Activated CD4-positive, CD25-positive, alpha-beta regulatory T cell treated with anti-CD3 and anti-CD28 coated beads, Interleukin-2, amount 50 U/mL, for 16 hours (primary cell): Measurements from ENCODE around the gene MED22.
"Not testable (repeated sequence)": the region's sequence is repeated elsewhere in the genome, so short reads cannot be mapped to it uniquely, and the experiment has no call there.

Experiments
- DNase-seq: peaks from one replicate; pipeline ENCODE4 v3.0.0-alpha.2; 2020; ENCODE audit warnings: low read depth, low spot score

MED22 gene

DNA sequence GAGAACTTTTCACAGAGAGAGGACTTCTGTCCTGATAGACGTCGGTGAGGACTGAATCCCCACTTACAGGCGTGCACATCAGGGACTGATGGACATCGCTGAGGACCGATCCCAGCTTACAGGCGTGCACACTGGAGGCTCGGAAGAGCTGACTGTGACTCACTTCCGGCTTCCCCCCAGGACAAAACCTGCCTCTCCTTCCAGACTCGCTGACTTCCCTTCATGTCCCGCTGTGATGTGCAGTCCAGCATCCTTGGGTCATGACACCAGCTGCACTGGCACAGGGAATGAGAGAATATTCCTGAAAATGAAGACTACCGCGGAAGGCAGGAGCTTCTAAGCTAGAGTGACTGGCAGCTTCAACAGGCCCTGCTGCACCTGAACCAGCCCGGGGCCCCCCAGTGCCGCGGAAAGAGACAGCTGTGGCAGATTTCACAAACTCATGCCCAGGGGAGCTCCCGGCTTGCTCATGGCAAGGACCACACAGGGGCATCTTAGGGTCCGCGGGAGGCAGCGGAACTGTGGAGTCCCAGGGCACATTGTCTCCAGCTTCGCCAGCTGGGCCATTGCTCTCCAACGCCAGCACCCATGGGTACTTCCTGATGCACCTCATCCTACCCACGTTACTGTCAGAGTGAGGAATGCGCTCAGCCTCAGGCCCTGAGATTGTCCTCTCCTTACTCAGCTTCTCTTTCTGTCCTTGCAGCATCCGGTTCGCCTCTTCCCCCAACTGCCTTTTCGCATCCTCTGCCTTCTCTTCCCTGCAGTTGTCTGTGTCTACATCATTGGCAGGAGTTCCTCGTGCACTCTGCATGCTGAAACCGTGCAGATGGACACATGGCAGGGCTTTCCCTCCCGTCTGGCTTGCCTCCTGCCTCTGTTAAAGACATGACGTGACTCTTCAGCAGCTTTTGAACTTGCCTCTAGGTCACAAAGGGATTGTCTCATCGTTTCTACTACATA is 41.4 kb downstream of the MED22 start:
- DNase-seq = no peak

DNA sequence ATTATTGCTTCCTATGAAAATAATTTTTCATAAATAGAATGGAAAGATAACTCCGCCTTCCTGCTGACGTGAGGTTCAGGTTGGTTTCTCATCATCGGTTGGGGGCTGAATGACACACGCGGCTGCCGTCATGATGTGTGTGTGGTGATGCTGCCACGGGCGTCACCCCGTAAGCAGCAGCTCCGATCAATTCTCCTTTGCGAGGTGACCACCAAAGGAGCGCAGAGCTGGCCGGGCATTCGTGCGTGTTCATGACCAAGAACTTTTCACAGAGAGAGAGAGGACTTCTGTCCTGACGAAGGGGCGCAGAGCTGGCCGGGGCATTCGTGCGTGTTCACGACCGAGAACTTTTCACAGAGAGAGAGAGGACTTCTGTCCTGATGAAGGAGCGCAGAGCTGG is 42.2 kb downstream of the MED22 start:
- DNase-seq = no peak

DNA sequence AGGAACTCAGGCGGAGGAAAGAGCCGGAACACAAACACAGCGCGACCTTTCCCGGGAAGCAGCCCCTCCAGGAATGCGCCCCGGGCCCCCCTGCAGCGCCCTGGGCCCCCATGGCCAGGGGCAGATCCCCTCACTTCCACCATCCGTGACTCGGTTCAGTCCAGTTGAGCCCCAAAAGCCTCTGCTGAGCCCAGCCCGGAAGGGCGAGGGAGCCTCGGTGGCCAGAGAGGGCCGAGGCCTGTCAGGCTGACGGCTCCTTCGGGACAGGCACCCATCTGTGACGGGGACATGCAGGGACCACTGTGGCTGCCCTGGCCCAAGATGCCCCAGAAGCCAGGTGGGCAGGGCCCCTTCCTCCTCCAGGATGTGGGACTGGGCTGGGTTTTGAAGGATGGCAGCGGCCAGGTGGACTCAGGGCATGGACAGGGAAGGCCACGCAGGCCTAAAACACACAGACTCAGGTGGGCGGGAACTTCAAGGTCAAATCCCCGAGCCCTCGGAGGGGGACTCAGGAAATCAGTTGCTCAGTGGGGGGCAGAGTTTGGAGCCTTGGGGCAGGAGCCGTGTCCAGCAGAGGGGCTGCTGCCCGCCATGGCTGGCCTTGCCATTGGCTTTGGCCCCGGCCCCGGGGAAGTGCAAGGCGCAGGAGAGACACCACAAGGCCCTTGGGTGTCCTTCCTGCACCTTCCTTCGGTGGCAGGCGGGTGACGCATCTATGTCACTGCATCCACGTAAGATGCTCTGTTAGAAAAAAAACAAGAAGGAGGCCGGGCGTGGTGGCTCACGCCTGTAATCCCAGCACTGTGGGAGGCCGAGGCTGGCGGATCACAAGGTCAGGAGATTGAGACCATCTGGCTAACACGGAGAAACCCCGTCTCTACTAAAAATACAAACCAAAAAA is 43.2 kb downstream of the MED22 start:
- DNase-seq = no peak

DNA sequence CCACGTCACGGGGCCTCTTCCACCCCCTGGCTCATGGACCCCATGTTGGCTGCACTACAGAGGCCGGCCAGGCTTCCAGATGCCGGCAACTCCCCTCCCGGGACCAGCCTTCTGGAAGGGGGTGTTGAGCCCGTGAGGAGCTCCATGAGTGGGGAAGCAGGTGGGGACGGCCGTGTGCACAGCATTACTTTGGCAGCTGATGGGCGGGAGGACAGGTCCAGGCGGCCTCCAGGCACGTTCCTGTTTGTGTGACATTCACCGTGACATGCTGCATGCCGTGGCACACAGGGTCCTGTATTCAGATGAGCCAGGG is 43.8 kb downstream of the MED22 start:
- no peak for DNase-seq

DNA sequence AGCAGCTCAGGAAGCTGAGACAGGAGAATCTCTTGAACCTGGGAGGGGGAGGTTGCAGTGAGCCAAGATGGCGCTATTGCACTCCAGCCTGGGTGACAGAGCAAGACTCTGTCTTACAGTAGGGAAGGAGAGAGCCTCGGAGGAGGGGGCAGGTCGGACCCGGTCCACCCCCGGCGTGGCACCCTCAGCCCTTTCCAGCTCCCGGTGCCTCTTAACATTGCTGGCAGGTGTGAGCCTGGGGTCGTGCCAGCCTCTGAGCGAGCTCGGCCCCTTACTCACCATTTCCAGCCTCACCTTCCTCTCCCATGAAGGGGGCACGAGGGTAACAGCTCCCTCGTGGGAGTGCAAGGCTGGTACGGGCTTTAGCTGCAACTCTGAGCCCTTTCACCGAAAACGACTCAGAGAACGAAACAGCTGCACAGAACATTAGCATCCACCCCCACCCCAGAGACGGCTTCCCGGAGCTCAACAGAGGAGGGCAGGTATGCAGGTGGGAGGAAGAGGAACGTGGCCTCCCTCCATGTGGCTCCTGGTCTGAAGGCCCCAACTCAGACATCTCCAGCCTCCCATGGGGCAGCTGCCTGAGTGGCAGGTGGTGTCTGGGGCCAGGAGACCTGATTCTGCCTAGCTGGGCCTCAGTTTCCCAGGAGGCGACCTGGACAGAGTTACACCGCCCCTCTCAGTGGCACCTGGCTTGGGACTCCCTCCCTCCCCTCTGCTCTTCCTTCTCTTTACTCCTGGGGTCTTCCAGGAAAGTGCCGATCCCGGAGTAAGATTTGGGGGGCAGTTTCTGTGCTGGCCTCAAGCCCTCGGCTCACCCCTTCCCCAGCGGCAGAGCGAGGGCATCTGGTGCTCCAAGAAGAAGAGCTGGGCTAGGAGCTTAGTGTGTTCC is 44.4 kb downstream of the MED22 start:
- DNase-seq = no peak

DNA sequence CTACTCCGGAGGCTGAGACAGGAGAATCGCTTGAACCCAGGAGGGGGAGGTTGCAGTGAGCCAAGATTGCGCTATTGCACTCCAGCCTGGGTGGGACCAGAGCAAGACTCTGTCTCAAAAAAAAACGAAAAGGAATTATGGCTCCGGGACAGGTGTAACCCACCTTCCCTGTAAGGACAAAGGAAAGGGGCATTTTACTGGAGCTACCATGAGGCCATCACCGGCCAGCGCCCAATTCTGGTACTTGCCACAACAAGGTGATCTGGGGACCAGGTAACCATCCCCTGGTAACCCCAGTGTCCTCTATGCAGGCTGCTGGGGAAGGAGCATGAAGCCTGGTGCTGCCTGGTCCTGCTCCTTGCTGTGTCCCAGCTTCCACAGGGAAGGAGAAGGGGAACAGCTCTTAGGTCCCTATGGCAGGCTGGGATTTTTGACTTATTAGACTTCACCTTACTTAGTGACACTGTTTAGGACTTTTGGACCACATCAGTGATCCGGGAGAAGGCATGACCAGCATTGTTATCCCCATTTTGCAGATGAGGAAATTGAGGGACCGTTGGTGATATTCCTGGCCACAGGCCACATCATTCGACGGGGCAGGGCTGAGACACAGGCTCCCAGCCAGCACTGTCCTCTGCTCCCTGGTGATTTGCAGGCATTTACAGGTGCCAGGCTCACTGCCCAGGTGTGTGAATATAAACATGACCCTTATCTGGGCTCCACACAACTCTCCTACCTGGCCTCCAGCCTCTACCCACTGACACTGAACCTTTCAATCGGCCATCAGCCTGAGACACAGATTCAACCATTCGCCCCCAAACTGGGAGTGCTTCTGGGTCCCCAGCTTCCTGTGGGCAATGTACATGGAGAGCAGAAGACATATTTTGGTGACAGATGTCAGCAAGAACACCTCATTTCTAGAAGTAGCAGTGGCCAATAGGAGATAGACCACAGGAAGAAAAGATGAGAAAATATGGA is 46.4 kb downstream of the MED22 start:
- no peak for DNase-seq

DNA sequence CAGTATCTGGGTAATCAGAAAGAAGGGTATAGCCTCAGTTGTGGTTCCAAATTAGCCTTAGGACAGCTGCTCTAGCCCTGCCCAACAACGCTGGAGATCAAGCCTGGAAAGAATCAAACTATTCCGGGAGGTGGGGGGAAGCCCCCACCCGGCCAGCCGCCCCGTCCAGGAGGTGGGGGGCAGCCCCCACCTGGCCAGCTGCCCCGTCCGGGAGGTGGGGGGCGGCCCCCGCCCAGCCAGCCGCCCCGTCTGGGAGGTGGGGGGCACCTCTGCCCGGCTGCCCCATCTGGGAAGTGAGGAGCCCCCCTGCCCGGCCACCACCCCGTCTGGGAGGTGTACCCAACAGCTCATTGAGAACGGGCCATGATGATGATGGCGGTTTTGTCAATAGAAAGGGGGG is 47.9 kb downstream of the MED22 start:
- DNase-seq = not testable (repeated sequence)

DNA sequence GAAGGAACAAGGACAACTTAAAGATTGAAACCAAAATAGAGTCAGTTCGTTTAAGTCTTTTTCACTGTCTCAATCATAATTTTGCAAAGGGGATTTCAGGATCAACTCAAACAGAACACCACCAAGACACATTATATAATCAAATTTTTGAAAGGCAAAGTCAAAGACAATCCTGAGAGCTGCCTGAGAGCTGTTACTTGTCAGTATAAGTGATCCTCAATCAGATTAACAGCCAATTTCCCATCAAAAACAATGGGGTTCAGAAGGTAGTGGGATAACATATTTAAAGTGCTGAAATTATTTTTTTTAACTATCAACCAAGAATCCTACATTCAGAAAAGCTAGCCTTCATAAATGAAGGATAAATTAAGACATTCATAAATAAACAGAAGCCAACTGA is 53.7 kb downstream of the MED22 start:
- DNase-seq = no peak

DNA sequence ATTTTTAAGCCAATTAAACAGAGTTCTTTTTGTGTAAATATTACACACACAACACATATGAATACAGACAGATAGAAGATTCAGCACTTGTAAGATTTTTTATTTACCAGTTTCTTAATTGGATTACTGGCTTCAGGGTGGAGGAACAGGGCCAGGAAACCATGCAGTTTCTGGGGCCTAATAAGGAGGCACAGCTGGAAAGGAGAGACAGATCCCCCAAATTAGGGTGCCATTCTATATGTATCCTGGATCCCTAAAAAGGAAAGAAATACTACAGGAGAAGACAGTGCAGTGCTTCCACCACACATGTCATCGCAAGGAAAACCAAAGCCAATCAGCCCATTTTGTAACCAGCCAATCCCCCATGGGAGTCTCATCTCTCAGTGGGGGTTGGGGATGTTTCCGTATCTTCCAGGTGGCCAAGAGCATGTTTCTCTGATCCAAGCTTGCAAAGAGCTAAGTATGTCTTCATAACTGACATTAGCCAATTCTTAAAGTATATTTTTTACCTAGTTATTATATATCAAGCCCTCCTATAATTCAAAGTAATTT is 57.1 kb downstream of the MED22 start:
- no peak for DNase-seq
